ENCODE results near the gene NDUFB3.

- no peak for TF ChIP-seq CTCF (IDR thresholded peaks at IDR 0.05)
- TF ChIP-seq ZFX (IDR thresholded peaks at IDR 0.05; ENCODE audit: borderline replicate concordance): no peak
Measured at GRCh38 chr2:201110615-201111014, 38.8 kb downstream of the NDUFB3 start.
